HG03521 (cell line): ENCODE results near the gene ZNF710.

ENCODE experiments used
- ATAC-seq: cut with Tn5 transposase; IDR thresholded peaks from one replicate; pipeline ENCODE4 v1.9.1; 2021; ENCODE audit warnings: mild to moderate bottlenecking, moderate library complexity; ENCODE audit not compliant: unreplicated experiment

ZNF710 gene

GRCh38 chr15:90076716-90077115, 75.6 kb downstream of the ZNF710 start:
- ATAC-seq = no peak

GRCh38 chr15:90078965-90079364, 77.8 kb downstream of the ZNF710 start:
- no peak for ATAC-seq

GRCh38 chr15:90079619-90080457, 78.7 kb downstream of the ZNF710 start:
- ATAC-seq = no peak

- ATAC-seq = no peak
These were observed 79.3 kb downstream of the ZNF710 start for GRCh38 chr15:90080458-90080755.

- ATAC-seq = no peak
These were observed 79.8 kb downstream of the ZNF710 start for GRCh38 chr15:90080818-90081393.

- ATAC-seq = no peak
These were observed 81.1 kb downstream of the ZNF710 start for GRCh38 chr15:90082140-90082715.

GRCh38 chr15:90083419-90083818, 82.3 kb downstream of the ZNF710 start:
- no peak for ATAC-seq

- no peak for ATAC-seq
These were observed 83.0 kb downstream of the ZNF710 start for GRCh38 chr15:90083954-90084607.

- ATAC-seq = no peak
These were observed 83.8 kb downstream of the ZNF710 start for GRCh38 chr15:90084876-90085423.

GRCh38 chr15:90085565-90085964, 84.4 kb downstream of the ZNF710 start:
- ATAC-seq = no peak

- no peak for ATAC-seq
These were observed 85.7 kb downstream of the ZNF710 start for GRCh38 chr15:90086868-90087268.

GRCh38 chr15:90087454-90088154, 86.5 kb downstream of the ZNF710 start:
- ATAC-seq = no peak

- no peak for ATAC-seq
These were observed 89.2 kb downstream of the ZNF710 start for GRCh38 chr15:90090226-90090848.

- ATAC-seq = no peak
These were observed 90.2 kb downstream of the ZNF710 start for GRCh38 chr15:90091156-90091931.

GRCh38 chr15:90095521-90095959, 94.4 kb downstream of the ZNF710 start:
- ATAC-seq = no peak

- peak; percentile 49 for ATAC-seq
These were observed 96.4 kb downstream of the ZNF710 start for GRCh38 chr15:90097475-90097874.

- ATAC-seq = no peak
These were observed 98.1 kb downstream of the ZNF710 start for GRCh38 chr15:90099072-90099867.

GRCh38 chr15:90099868-90100831, 99.0 kb downstream of the ZNF710 start:
- no peak for ATAC-seq
